ENCODE measurements around the gene GEMIN7. TPM values are rescaled to one million over a fixed set of nuclear protein-coding genes. Genes with fewer than 3 reads are reported as not detected.
A peak's percentile ranks its signal among the peaks of the same experiment; 100 is the strongest.

The GEMIN7 gene
- total and polyA plus RNA-seq, 11 donors, result 11.4 to 40.8 (median 17.2) TPM

DNA sequence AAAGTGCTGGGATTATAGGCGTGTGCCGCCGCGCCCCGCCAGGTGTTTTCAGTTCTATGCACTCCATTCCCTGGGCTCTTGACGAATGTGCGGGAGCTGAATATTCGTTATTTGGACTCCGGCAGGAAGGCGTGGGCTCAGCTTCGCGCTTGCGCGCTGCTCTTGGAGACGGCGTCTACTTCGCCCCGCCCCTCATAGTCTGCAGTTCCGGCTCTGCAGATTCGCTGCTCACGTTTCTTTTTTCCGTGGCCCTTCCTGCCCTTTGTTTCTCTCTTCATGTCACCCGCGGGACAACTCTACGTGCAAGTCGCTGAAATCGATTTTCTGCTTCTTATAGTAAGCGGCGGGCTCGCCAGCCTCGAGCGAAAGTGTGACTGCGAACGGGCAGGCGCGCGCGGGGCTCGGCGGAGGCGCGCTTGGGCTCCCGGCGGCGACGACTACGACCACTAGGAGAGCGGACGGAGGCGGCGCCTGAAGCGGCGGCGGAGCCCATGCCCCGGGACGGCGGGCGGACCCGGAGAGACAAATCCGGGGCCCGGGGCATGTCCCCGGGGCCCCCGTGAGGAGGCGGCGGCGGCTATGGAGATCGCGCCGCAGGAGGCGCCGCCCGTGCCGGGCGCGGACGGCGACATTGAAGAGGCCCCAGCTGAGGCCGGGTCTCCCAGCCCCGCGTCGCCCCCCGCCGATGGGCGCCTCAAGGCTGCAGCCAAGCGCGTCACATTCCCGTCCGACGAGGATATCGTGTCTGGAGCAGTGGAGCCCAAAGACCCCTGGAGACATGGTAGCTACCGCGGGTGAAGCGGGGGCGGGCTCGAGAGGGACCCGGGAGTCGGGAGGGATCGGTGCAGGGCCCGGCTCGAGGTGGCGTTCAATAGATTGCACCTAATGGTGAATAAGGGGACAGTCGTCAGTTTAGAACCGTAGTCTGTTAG is 14.0 kb downstream of the GEMIN7 start, which contains the start of gene PPP1R37:
PPP1R37 (plus strand) TSS at position 433 of the 932 bp plus-strand sequence; CDS start at position 580, 147 bp downstream.
- TF ChIP-seq, protein P1, sequence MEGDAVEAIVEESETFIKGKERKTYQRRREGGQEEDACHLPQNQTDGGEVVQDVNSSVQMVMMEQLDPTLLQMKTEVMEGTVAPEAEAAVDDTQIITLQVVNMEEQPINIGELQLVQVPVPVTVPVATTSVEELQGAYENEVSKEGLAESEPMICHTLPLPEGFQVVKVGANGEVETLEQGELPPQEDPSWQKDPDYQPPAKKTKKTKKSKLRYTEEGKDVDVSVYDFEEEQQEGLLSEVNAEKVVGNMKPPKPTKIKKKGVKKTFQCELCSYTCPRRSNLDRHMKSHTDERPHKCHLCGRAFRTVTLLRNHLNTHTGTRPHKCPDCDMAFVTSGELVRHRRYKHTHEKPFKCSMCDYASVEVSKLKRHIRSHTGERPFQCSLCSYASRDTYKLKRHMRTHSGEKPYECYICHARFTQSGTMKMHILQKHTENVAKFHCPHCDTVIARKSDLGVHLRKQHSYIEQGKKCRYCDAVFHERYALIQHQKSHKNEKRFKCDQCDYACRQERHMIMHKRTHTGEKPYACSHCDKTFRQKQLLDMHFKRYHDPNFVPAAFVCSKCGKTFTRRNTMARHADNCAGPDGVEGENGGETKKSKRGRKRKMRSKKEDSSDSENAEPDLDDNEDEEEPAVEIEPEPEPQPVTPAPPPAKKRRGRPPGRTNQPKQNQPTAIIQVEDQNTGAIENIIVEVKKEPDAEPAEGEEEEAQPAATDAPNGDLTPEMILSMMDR (IDR thresholded peaks at IDR 0.05), result peak in 10 of 12 donors; percentile 10 to 55 (median 34)
- TF ChIP-seq POLR2A (IDR thresholded peaks at IDR 0.05), result peak in 1 of 2 donors; percentile 34
- H3K27ac ChIP-seq, result peak within 1 kb of the TSS; percentile 21 to 96 (median 89)
- WGBS, 4 donors, result 0% methylated on average over 55 to 103 of the region's 103 CpGs
- H3K4me3 ChIP-seq, result peak within 1 kb of the TSS; percentile 65 to 99 (median 96)
- ATAC-seq (peak; percentile 86 to 94 (median 88)), DNase-seq (peak; percentile 92 to 97 (median 96))
- intact Hi-C loops (cut with DNase I), result loop anchor here in 6 of 10 donors (2.0 to 10.0 kb wide), 8 partner anchors 14 to 159 kb away; partner anchors contain the start of genes BLOC1S3 (in 4 of the 6), TRAPPC6A (in 4 of the 6), GEMIN7 (in 2 of the 6) and EXOC3L2 (in 1 of the 6)
- peaks cover 10 to 66% (median 49%) of the 10 kb centered on the region in 12 donors for H3K4me1 ChIP-seq
- H3K36me3 ChIP-seq, result peaks cover 0 to 18% (median 12%) of the 10 kb centered on the region in 9 donors
- no peaks in the 10 kb centered on the region for H3K9me3 ChIP-seq
- H3K27me3 ChIP-seq, result no peaks in the 10 kb centered on the region

- peak overlapping the region in 1 of 12 donors; percentile 68 for H3K27ac ChIP-seq
- H3K4me1 ChIP-seq, result peaks cover 13 to 77% (median 60%) of the 10 kb centered on the region in 12 donors
- 67 to 69% (median 69%) methylated on average over 9 of the region's 9 CpGs for WGBS, 4 donors
Observed at GRCh38 chr19:45094137-45094536, 15.1 kb downstream of the GEMIN7 start.

DNA sequence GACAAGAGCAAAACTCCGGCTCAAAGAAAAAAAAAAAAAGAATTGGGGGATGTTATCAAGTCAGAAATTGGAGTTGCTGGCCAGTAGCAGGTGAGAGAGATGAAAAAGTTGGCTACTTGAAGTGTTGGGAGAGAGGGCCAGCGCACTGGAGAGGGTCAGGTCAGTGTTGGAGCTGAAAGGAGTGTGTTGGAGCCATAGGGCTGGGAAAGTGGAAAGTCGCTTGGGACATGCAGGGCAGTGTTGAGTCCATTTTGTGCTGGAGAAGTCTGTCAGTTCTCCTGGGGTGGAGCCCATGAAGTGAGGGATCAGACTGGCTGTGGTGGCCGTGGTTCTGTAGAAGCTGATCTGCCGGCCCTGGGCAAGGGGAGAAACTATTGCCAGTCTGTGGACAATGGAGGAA is 15.6 kb downstream of the GEMIN7 start:
- peaks cover 13 to 83% (median 65%) of the 10 kb centered on the region in 12 donors for H3K4me1 ChIP-seq
- TF ChIP-seq, protein P1 (IDR thresholded peaks at IDR 0.05), result no peak
- no peak for TF ChIP-seq POLR2A (IDR thresholded peaks at IDR 0.05)
- no peak overlapping the region for H3K27ac ChIP-seq
- DNase-seq (no peak), ATAC-seq (no peak)
- WGBS, 4 donors, result 76 to 86% (median 81%) methylated on average over 5 of the region's 5 CpGs
- H3K27me3 ChIP-seq, result no peaks in the 10 kb centered on the region
- H3K9me3 ChIP-seq, result no peaks in the 10 kb centered on the region
- H3K36me3 ChIP-seq, result peaks cover 0 to 9% (median 5%) of the 10 kb centered on the region in 9 donors
- peak overlapping the region in 6 of 12 donors; percentile 96 to 99 (median 98) for H3K4me3 ChIP-seq
- intact Hi-C loops (cut with DNase I), result loop anchor here in 5 of 10 donors (5.0 to 10.0 kb wide), 5 partner anchors 80 to 158 kb away; partner anchors contain the start of genes BLOC1S3 (in 3 of the 5), TRAPPC6A (in 3 of the 5), EXOC3L2 (in 1 of the 5) and MARK4 (in 1 of the 5)

More at GRCh38 chr19:45094137-45094536, 15.1 kb downstream of the GEMIN7 start:
- DNase-seq (no peak), ATAC-seq (no peak)
- H3K9me3 ChIP-seq, result no peaks in the 10 kb centered on the region
- peak overlapping the region; percentile 65 to 99 (median 96) for H3K4me3 ChIP-seq
- no peak for TF ChIP-seq POLR2A (IDR thresholded peaks at IDR 0.05)
- TF ChIP-seq, protein P1 (IDR thresholded peaks at IDR 0.05), result no peak
- intact Hi-C loops (cut with DNase I), result loop anchor here in 5 of 10 donors (5.0 to 10.0 kb wide), 5 partner anchors 81 to 158 kb away; partner anchors contain the start of genes BLOC1S3 (in 3 of the 5), TRAPPC6A (in 3 of the 5), EXOC3L2 (in 1 of the 5) and MARK4 (in 1 of the 5)
- no peaks in the 10 kb centered on the region for H3K27me3 ChIP-seq
- peaks cover 0 to 10% (median 5%) of the 10 kb centered on the region in 9 donors for H3K36me3 ChIP-seq

Data from heart left ventricle (tissue), 16 donors.